Measurements from ENCODE around the gene SLC25A41. TPM values are rescaled to one million over a fixed set of nuclear protein-coding genes. Genes with fewer than 3 reads are reported as not detected.

Gene SLC25A41
- total and polyA plus RNA-seq, 2 of the 8 experiments (the other 6 are each of a cell fraction or from before 2014, with no cell fraction given): 0.50 TPM; not detected in 1

DNA sequence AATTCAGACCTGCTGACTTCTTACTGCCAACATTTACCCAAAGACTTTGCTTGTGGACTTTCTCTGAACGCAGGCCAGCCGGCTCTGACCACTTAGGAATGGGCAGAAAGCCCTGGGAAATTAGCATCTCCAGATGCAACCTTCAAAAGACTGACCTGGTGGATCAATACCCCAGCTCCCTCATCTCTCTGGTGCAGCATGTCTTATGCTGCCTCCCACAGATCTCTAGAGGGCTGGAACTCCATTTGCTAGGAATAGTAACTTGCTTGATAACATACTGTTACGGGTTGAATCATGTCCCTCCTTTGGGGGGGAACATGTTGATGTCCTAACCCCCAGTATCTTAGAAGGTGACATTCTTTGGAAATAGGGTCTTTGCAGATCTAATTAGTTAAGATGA, 12.9 kb upstream of the SLC25A41 start:
- POLR2A ChIA-PET (ENCODE audit: partially characterized antibody): interaction anchor here (1.6 kb wide), 1 partner anchor 10 kb away, joined by 4 read pairs; no protein-coding TSS in a partner anchor
- H2AK5ac ChIP-seq (ENCODE audit: low read depth, low read length): no peak overlapping the region
- no peak overlapping the region for H2BK120ac ChIP-seq (replicated peaks; ENCODE audit: low read depth, low read length)
- no peak overlapping the region for H3K4me2 ChIP-seq (ENCODE audit: insufficient read depth in 1 of 2, low read depth in 2 of 2, low read length in 2 of 2)
- no peak overlapping the region for H3K14ac ChIP-seq (ENCODE audit: insufficient read length)
- H4K8ac ChIP-seq (ENCODE audit: extremely low read depth, insufficient read depth, low read length): no peak overlapping the region
- no peaks in the 10 kb centered on the region for H3K27me3 ChIP-seq (replicated peaks in 1 of 4; ENCODE audit: control insufficient read depth in 3 of 4, extremely low read depth in 1 of 4, insufficient read depth in 3 of 4, low read length in 3 of 4)
- H3K4ac ChIP-seq (replicated peaks; ENCODE audit: insufficient read length, low read depth, low read length): no peak overlapping the region
- no peak for TF ChIP-seq MAX (IDR thresholded peaks at IDR 0.05)
- TF ChIP-seq RAD21 (IDR thresholded peaks at IDR 0.05 in 1 of 2, conservative IDR thresholded peaks at IDR 0.05 in 1 of 2; ENCODE audit: low read depth in 2 of 2, low read length in 2 of 2): no peak
- TF ChIP-seq USF2 (IDR thresholded peaks at IDR 0.05; ENCODE audit: low read length): no peak
- no peak for TF ChIP-seq TEAD4 (IDR thresholded peaks at IDR 0.05; ENCODE audit: low read depth, low read length)
- DNase-seq (ENCODE audit: low read depth in 1 of 2, low spot score in 2 of 2) (no peak), FAIRE-seq (no peak)
- H3K9ac ChIP-seq (replicated peaks in 1 of 4; ENCODE audit: extremely low read depth in 1 of 4, low read depth in 3 of 4, low read length in 3 of 4): no peak overlapping the region
- no peak overlapping the region for H3K27ac ChIP-seq (ENCODE audit: low read depth, low read length)
- no peak overlapping the region for H4K91ac ChIP-seq (replicated peaks; ENCODE audit: insufficient read length, low read length)
- H3K23me2 ChIP-seq (ENCODE audit: low read depth, low read length): no peaks in the 10 kb centered on the region
- no peaks in the 10 kb centered on the region for H3K4me1 ChIP-seq (replicated peaks in 1 of 4; ENCODE audit: control insufficient read depth in 3 of 4, insufficient read depth in 4 of 4, low read length in 3 of 4)
- WGBS, 2 experiments (ENCODE audit: extremely low coverage in 1 of 2, insufficient coverage in 1 of 2, insufficient read length in 1 of 2, insufficient replicate concordance in 2 of 2, low coverage in 1 of 2, low lambda C conversion rate in 2 of 2, missing lambda C conversion rate in 1 of 2): 91% methylated on average over 3 of the region's 3 CpGs; no CpG with 5 or more reads in 1 of the 2 experiments
- CTCF ChIA-PET (ENCODE audit: partially characterized antibody): interaction anchor here (0.5 kb wide), 1 partner anchor 417 kb away, joined by 4 read pairs; no protein-coding TSS in a partner anchor
- no peak overlapping the region for H2BK12ac ChIP-seq (ENCODE audit: low read depth, low read length)
- H3K9me3 ChIP-seq (ENCODE audit: insufficient read depth in 2 of 2, low read depth in 1 of 2, low read length in 1 of 2): no peaks in the 10 kb centered on the region
- H3K79me2 ChIP-seq (ENCODE audit: control insufficient read depth in 1 of 2, insufficient read depth in 2 of 2, low read length in 2 of 2): no peaks in the 10 kb centered on the region
- H4K20me1 ChIP-seq (replicated peaks in 1 of 2; ENCODE audit: control insufficient read depth in 1 of 2, insufficient read depth in 2 of 2, low read length in 2 of 2): no peaks in the 10 kb centered on the region
- H3K23ac ChIP-seq (ENCODE audit: insufficient read length): no peak overlapping the region
- H2BK20ac ChIP-seq (ENCODE audit: low read length): no peak overlapping the region
- H2BK15ac ChIP-seq (ENCODE audit: low read length): no peak overlapping the region
- H3K79me1 ChIP-seq (ENCODE audit: low read depth, low read length): no peaks in the 10 kb centered on the region
- H2AFZ ChIP-seq (ENCODE audit: low read length): no peak overlapping the region
- H3K18ac ChIP-seq (ENCODE audit: extremely low read depth, low read length): no peak overlapping the region
- no peak overlapping the region for H3K56ac ChIP-seq (replicated peaks; ENCODE audit: insufficient read length, low read depth, low read length)
- H4K5ac ChIP-seq (ENCODE audit: insufficient read length, low read depth, low read length): no peak overlapping the region
- H3K4me3 ChIP-seq (ENCODE audit: extremely low read depth in 1 of 4, insufficient read depth in 2 of 4, low read depth in 3 of 4, low read length in 4 of 4): no peak overlapping the region
- H3K36me3 ChIP-seq (ENCODE audit: control insufficient read depth in 2 of 4, insufficient read depth in 4 of 4, low read length in 3 of 4): 0 out of 8 replicates have a peak, but pooled peaks cover 0 to under 1% (median 0%) of the 10 kb centered on the region in 4 experiments
- no peak overlapping the region for H2BK5ac ChIP-seq (ENCODE audit: low read depth, low read length)

Data from H1 (cell line).